HG03025 (cell line): ENCODE results near the gene GALNT1.

Experiments used
- ATAC-seq: cut with Tn5 transposase; IDR thresholded peaks from one replicate; pipeline ENCODE4 v1.9.1; 2021; ENCODE audit warnings: mild to moderate bottlenecking, moderate library complexity; ENCODE audit not compliant: unreplicated experiment, low FRiP score

Gene GALNT1

DNA sequence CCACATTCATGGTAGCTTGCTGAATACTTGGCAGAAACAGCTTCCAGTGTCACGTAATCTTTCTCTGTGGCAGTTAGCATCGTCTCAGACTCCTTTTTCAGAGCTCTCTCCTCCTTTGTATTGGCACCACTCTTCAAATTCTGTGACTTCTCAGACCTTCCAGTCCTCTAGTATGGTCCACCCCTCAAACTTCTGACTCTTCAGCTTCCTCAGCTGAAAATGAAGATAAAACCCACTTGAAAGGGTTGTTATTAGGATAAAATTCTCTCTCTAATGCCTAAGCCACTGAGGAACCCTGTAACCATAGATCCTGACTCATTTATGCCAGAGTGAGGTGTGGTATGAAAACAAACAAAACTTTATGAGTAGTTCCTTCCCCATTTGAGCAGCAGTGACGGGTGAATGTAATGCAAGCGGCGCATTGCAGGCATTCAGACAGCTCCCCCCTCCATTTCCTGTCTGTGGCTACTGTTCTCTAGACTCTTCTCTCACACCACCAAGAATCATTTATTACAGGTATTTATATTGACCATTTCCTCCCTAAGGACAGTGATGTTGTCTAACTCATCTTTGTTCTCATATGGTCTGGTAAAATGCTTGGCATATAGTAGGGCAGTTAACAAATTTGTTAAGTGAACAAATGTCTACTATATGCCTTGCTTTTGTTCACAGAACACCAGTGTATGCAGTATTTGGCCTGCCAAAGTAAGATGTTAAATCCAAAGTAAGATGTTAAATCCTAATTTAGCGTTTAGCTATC is 35.3 kb downstream of the GALNT1 start:
- ATAC-seq = peak; percentile 98

GRCh38 chr18:35617865-35618264 is 36.3 kb downstream of the GALNT1 start:
- ATAC-seq = no peak

GRCh38 chr18:35618289-35618688 is 36.7 kb downstream of the GALNT1 start:
- no peak for ATAC-seq

GRCh38 chr18:35618696-35619095 is 37.2 kb downstream of the GALNT1 start:
- no peak for ATAC-seq

DNA sequence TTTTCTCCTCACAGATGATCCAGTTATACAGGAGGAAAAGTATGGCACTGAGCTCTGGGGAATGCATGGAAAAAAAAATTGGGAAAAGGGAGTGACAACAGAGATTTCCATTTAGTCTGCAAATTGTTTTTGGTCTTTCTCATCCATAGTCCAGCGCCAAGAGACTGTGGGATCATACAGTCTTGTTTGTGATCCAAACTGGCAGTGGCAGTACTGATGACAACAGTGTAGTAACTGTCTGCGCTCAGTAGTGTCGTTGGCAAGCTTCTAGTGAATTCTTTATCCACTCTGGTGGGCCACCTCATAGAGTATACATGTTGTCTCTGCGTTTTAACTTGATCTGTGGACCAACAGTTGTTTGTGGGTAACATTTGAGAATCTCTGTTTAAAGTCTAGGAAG is 37.9 kb downstream of the GALNT1 start:
- ATAC-seq = no peak

DNA sequence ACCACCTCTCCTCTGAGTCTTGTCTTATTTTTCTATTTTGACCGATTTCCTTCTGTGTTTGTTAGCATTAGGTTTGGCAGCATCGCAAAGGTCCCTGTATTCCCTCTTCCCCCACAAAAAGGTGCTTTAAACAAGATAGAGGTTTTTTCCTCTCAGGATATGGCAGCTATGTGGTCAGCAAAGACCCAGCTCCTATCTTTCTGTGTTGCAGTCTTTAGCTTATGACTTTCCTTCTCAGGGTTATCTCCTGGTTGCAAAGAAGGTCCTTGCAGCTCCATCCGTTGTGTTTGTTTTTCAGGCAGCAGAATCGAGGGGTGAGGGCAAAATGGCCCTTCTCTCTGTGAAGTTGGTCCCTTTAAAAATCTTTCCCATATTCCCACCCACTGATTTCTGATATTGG is 38.4 kb downstream of the GALNT1 start:
- no peak for ATAC-seq

GRCh38 chr18:35620765-35621164 is 39.2 kb downstream of the GALNT1 start:
- ATAC-seq = no peak

GRCh38 chr18:35623255-35623654 is 41.7 kb downstream of the GALNT1 start:
- ATAC-seq = no peak

DNA sequence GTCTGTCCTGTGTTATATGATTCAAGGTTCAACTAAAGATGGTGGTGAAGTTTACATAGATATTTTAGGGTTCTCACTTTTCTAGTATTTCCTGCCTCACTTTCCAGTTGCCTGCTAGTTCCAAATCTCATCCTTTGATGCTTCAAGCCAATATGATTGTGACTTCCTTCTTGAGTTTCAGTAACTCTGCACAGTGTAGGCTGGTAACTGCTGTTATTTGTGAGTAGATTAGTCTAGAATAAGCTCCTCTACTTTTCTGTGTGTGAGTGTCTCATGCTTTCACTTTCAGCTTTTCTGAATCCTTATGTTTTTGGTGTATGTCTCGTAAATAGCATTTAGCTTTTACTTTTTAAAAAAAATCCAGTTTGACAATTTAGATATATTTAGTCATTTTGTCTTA is 42.6 kb downstream of the GALNT1 start:
- peak; percentile 92 for ATAC-seq

DNA sequence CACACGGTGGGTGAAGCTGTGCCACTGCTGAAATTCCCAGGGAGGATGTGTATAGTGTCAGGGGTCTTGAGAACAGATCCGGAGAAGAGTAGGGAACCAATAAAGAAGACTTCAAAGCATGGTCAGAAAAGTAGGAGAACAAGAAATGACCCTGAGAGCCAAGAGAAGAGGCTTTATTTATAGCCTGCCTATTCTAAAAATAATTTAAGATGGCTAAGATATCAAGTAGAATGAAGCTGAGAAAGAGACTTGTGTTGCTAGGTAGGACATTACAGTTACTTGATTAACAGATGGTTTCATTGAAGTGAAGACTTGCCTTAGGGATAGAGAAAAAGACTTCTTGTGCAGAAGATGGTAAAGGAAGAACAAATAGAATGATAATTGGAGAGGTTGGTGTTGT is 43.7 kb downstream of the GALNT1 start:
- ATAC-seq = no peak

GRCh38 chr18:35633761-35634160 is 52.2 kb downstream of the GALNT1 start:
- ATAC-seq = no peak

DNA sequence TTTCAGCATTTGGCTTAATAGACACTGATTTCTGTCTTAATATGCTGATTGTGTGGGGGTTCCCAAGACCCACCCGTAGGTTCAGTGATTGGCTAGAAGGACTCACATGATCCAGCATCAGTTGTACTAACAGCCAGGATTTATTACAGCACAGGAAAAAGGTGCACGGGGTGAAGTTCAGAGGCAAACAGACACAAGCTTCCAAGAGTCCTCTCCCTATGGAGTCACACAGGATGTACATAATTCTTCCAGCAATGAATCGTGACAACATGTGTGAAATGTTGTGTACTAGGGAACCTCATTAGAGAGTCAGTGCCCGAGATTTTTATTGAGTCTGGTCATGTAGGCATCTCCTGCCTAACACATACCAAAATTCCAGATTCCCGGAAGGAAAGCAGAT is 52.8 kb downstream of the GALNT1 start:
- no peak for ATAC-seq

- ATAC-seq = no peak
Measured at GRCh38 chr18:35635170-35635569, 53.6 kb downstream of the GALNT1 start.

DNA sequence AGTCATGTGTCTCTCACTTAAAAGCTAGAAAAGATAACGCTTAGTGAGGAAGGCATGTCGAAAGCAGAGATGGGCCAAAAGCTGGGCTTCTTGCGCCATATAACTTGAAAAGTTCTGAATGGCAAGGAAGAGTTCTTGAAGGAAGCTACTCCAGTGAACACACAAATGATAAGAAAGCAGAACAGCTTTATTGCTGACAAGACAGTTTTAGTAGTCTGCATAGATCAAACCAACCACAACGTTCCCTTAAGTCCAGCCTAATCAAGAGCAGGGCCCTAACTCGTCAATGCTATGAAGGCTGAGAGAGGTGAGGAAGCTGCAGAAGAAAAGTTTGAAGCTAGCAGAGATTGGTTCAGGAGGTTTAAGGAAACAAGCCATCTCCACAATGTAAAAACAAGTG is 55.7 kb downstream of the GALNT1 start:
- ATAC-seq = no peak

- ATAC-seq = no peak
Measured at GRCh38 chr18:35639296-35639695, 57.8 kb downstream of the GALNT1 start.

DNA sequence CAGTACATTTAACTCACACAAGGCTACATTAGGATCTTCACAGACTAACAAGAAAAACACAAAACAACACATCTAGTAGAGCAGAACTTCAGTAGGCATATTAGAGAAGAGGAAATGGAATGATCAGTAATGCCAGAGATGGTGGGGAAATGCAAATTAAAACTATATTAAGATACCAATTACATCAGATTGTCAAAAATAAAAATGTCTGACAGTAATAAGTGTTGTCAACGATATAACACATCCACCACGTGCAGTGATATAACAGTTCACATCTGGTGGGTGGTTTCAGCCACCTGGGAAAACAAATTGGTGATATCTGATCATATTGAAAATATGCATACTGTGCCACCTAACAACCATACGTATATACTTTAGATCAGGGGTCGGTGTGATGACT is 59.9 kb downstream of the GALNT1 start:
- ATAC-seq = no peak

DNA sequence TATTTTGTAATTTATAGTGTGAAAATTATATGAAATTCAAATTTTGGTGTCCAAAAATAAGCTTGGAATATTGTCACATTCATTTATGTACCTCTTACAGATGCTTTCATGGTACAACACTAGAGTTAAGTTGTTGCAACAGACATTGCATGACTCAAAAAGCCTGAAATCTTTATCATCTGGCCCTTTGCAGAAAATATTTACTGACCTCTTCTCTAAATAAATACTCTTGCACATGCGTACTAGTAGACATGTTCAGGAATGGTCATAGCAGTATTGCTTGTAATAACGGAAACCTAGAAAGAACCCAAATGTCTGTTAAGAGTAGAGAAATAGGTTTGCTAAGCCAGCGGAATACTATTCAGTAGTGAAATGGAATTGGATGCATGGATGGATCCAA is 60.4 kb downstream of the GALNT1 start:
- no peak for ATAC-seq

- no peak for ATAC-seq
Measured at GRCh38 chr18:35642802-35643201, 61.3 kb downstream of the GALNT1 start.

DNA sequence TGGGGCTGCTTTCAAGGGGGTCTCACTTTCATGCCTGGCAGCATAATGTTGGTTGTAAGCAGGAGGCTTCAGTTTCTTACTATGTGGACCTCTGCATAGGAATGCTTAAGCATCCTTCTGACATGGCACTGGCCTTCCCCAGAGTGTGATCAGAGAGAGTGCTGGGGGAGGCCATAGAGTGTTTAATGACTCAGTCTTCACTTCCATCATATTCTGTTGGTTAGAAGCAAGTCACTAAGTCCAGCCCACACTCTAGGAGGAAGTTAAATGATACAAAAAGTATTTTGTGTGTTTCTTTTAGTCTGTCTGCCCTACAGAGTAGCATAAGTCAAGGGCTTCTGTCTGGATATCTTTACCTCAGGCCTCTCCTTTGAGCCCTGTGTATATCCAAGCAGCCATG is 64.9 kb downstream of the GALNT1 start:
- ATAC-seq = no peak

DNA sequence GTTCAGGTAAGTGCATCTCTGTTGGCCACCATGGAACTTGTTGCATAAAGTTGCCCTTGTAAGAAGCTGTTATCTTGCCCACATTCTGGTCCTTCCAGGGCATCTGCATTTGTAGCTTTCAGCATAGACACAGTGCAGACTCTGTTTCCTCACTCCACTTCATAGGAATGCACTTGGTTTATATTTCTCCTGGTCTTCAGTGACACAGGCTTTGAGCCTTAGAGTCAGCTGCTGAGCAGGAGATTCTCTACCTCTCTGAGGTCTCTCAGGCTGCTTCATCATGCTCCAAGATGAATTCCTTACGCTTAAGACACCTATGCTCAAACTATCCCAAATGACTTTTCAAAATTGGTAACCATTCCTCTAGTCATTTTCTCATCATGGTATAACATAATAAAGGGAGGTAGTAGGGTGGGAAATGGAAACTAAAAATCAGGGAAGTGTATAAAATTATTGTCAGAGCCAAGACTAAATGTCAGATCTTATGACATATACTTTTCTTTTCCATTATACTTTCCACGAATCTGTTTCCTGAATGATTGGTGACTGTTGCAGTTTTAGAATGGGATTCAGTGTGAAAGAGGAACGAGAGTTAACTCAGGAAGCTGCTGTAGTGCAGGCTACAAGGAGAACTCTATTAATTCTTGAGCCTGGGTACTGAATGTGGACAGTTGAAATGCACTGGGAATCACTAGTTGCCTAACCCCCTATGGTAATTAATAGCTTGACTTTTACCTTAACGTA is 72.0 kb downstream of the GALNT1 start:
- no peak for ATAC-seq

DNA sequence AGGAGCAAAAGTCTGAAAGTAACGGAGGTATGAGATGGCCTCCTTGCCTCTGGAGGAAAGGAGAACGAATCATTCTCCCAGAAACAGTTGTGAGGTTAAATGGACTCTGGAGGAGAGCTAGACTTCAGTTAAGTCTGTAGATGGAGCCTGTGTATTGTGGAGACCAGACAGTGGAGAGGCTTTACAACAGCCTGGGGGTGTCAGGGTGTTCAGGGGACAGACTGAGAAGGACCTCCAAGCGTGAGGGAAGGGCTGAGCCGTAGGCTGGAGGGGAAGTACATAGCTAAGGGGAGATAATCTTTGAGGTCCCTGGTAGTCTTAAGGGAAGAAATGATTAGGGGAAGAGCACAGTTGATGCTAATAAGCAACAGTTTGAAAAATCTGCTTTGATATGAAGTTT is 76.6 kb downstream of the GALNT1 start:
- ATAC-seq = no peak

GRCh38 chr18:35661483-35662146 is 80.1 kb downstream of the GALNT1 start:
- ATAC-seq = no peak
